GM12878 (cell line): Measurements from ENCODE around the gene SRSF10.

Experiments used
- BRCA1 ChIP-seq: IDR thresholded peaks from 2 replicates; pipeline ENCODE4 v1.6.1; 2011; ENCODE audit warnings: low read depth, low read length, improper control_type of control experiment
- CTCF ChIP-seq, 3 experiments: IDR thresholded peaks in 2 of 3; conservative IDR thresholded peaks in 1 of 3; 2 replicates each; pipeline ENCODE4 v1.5.1; 2011; ENCODE audit warnings: low read depth in 3 of 3, low read length in 3 of 3, mild to moderate bottlenecking in 3 of 3, control low read depth in 2 of 3, moderate library complexity in 2 of 3, inconsistent platforms in 1 of 3, mixed read lengths in 1 of 3; ENCODE audit not compliant: control insufficient read depth in 2 of 3, insufficient read depth in 1 of 3; ENCODE audit errors: extremely low read depth in 1 of 3
- EP300 ChIP-seq, 2 experiments: fragments of 150-350 bp in 1 of 2; IDR thresholded peaks; 2 replicates each; pipeline ENCODE4 v1.6.1; 2011 to 2012; ENCODE audit warnings: low read depth in 2 of 2, low read length in 2 of 2, borderline replicate concordance in 1 of 2, improper control_type of control experiment in 1 of 2, inconsistent platforms in 1 of 2; ENCODE audit not compliant: control insufficient read depth in 1 of 2
- EZH2 ChIP-seq: IDR thresholded peaks from 2 replicates; pipeline ENCODE4 v1.6.1; 2012; ENCODE audit warnings: low read depth, mild to moderate bottlenecking, control low read depth, inconsistent platforms, low read length, borderline replicate concordance; ENCODE audit not compliant: control insufficient read depth
- HDGF ChIP-seq: fragments of 450-650 bp; IDR thresholded peaks from 2 replicates; pipeline ENCODE4 v1.6.1; 2016; ENCODE audit warnings: antibody characterized with exemption
- NR2F1 ChIP-seq: fragments of 450-650 bp; conservative IDR thresholded peaks from 2 replicates; pipeline ENCODE4 v1.6.1; 2017; ENCODE audit warnings: mild to moderate bottlenecking
- RAD21 ChIP-seq: IDR thresholded peaks from 2 replicates; pipeline ENCODE4 v1.6.1; 2011; ENCODE audit warnings: mild to moderate bottlenecking, low read depth, low read length, moderate library complexity; ENCODE audit not compliant: insufficient read depth
- SREBF1 ChIP-seq: IDR thresholded peaks from 2 replicates; pipeline ENCODE4 v1.6.1; 2012; ENCODE audit warnings: mild to moderate bottlenecking, low read length
- TF ChIP-seq, protein P1 (sequence below): fragments of 450-650 bp; IDR thresholded peaks from 2 replicates; pipeline ENCODE4 v1.6.1; 2017; ENCODE audit warnings: mild to moderate bottlenecking
- TF ChIP-seq, protein P2 (sequence below): IDR thresholded peaks from 2 replicates; pipeline ENCODE4 v1.6.1; 2012; ENCODE audit warnings: low read depth, low read length, improper control_type of control experiment

- TF ChIP-seq HDGF (no peak), BRCA1 (no peak), SREBF1 (no peak), EP300 (IDR thresholded peaks at IDR 0.05; ENCODE audit: borderline replicate concordance in 1 of 2, control insufficient read depth in 1 of 2, low read depth in 2 of 2, low read length in 2 of 2) (no peak), NR2F1 (no peak), EZH2 (no peak), RAD21 (no peak), CTCF (IDR thresholded peaks at IDR 0.05 in 2 of 3, conservative IDR thresholded peaks at IDR 0.05 in 1 of 3; ENCODE audit: control insufficient read depth in 2 of 3, extremely low read depth in 1 of 3, insufficient read depth in 1 of 3, low read depth in 3 of 3, low read length in 3 of 3) (no peak)
- TF ChIP-seq, protein P1, sequence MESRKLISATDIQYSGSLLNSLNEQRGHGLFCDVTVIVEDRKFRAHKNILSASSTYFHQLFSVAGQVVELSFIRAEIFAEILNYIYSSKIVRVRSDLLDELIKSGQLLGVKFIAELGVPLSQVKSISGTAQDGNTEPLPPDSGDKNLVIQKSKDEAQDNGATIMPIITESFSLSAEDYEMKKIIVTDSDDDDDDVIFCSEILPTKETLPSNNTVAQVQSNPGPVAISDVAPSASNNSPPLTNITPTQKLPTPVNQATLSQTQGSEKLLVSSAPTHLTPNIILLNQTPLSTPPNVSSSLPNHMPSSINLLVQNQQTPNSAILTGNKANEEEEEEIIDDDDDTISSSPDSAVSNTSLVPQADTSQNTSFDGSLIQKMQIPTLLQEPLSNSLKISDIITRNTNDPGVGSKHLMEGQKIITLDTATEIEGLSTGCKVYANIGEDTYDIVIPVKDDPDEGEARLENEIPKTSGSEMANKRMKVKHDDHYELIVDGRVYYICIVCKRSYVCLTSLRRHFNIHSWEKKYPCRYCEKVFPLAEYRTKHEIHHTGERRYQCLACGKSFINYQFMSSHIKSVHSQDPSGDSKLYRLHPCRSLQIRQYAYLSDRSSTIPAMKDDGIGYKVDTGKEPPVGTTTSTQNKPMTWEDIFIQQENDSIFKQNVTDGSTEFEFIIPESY = no peak
- TF ChIP-seq, protein P2, sequence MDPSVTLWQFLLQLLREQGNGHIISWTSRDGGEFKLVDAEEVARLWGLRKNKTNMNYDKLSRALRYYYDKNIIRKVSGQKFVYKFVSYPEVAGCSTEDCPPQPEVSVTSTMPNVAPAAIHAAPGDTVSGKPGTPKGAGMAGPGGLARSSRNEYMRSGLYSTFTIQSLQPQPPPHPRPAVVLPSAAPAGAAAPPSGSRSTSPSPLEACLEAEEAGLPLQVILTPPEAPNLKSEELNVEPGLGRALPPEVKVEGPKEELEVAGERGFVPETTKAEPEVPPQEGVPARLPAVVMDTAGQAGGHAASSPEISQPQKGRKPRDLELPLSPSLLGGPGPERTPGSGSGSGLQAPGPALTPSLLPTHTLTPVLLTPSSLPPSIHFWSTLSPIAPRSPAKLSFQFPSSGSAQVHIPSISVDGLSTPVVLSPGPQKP = no peak
Observed at GRCh38 chr1:23963617-23964234, 16.4 kb downstream of the SRSF10 start.
